Uterus (tissue), 2 donors: ENCODE measurements around the gene PCK2.

Experiments
- CTCF ChIP-seq, 4 experiments: fragments of 200-600 bp in 2 of 4; fragments of 450-650 bp in 2 of 4; sonication (generic) in 2 of 4; IDR thresholded peaks; one replicate each; pipeline ENCODE4 v1.5.1; 2016 to 2019; ENCODE audit warnings: antibody characterized with exemption in 4 of 4, mild to moderate bottlenecking in 2 of 4, moderate library complexity in 1 of 4
- POLR2A ChIP-seq, 2 donors: fragments of 450-650 bp; IDR thresholded peaks; one replicate each; pipeline ENCODE4 v1.6.1; 2016; ENCODE audit warnings: antibody characterized with exemption in 2 of 2, mild to moderate bottlenecking in 1 of 2, moderate library complexity in 1 of 2

DNA sequence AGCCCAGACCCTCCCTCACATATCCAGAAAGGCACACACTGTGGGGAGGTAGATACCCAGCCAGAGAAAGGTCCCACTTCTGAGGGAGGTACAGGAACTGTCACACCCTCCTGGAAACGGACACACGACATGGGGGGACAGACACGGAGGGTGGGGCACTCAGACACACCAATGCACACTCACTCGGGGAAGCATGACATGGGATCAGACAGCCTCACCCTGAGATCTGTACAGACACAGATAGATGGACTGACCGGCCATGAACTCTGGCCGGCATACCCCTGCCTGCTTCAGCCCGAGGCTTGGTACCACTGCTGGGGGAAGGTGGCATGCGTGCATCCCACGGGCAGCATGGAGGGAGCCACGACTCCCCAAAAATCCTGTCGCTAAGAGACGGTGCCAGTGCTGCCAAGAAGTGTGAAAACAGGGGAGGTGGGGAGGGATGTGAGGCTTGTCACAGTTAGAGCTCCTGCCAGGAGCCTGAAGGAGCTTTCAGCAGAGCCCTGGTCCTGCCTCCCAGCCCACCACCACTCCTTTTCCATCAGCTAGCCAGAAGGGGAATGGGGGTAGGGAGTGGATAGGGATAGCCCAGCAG, 22.2 kb upstream of the PCK2 start:
- TF ChIP-seq CTCF (IDR thresholded peaks at IDR 0.05), result no peak
- no peak for TF ChIP-seq POLR2A (IDR thresholded peaks at IDR 0.05)
